ENCODE results near the gene TM2D3.

GRCh38 chr15:101597360-101597928 is 54.7 kb downstream of the TM2D3 start:
- no peak for TF ChIP-seq POLR2A (IDR thresholded peaks at IDR 0.05)
- TF ChIP-seq POLR2AphosphoS5 (IDR thresholded peaks at IDR 0.05; ENCODE audit: insufficient read depth in 1 of 2, low read depth in 1 of 2), result no peak
- no peak for TF ChIP-seq CTCF (IDR thresholded peaks at IDR 0.05)
